ENCODE measurements around the gene FOLR3. TPM values are rescaled to one million over a fixed set of nuclear protein-coding genes. Genes with fewer than 3 reads are reported as not detected.
A peak's percentile ranks its signal among the peaks of the same experiment; 100 is the strongest.

The FOLR3 gene
- total and polyA plus RNA-seq, 12 donors, result 0.13 to 0.96 (median 0.91) TPM; not detected in 8

DNA sequence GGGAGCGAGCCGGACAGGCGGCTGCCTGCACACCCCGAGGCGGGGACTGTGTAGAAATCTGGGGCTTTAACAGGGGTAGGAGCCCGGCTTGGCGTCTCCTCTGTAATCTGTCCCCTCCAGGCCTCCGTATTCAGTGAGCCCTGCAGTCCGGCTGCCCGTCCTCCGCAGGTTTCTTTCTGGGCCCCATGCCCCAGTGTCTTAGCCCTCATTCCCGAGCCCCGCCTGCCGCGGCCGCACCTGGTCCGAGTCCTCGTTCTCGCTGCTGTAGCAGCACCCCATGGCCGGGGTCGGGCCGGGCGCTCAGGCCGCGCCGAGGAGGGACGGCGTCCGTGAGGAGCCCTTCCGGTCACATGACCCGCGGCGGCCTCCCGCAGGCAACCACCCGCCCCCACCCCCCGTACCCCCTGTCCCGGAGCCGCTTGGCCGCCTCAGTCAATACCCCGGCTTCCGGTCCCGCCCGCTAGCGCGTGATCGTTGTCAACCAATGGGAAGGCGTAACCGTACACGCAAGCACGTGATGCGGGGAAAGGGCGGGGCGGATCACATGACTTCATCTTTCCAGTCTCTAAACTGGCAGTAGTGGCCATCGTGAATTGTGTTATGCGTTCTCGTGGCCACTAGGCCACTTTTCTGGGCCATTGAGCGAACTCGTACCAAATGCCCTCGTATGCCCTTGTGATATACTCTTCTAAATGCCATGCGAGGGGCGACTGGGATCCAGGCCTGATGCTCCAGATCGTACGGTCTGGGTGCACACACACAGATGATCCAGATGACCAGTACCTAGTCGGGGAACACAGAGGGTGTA, 32.4 kb upstream of the FOLR3 start, which contains the start of gene LAMTOR1:
Gene LAMTOR1 (minus strand): TSS at position 352 of the 808 bp plus-strand sequence. CDS start 73 bp downstream, at position 279.
- TF ChIP-seq, protein P1, sequence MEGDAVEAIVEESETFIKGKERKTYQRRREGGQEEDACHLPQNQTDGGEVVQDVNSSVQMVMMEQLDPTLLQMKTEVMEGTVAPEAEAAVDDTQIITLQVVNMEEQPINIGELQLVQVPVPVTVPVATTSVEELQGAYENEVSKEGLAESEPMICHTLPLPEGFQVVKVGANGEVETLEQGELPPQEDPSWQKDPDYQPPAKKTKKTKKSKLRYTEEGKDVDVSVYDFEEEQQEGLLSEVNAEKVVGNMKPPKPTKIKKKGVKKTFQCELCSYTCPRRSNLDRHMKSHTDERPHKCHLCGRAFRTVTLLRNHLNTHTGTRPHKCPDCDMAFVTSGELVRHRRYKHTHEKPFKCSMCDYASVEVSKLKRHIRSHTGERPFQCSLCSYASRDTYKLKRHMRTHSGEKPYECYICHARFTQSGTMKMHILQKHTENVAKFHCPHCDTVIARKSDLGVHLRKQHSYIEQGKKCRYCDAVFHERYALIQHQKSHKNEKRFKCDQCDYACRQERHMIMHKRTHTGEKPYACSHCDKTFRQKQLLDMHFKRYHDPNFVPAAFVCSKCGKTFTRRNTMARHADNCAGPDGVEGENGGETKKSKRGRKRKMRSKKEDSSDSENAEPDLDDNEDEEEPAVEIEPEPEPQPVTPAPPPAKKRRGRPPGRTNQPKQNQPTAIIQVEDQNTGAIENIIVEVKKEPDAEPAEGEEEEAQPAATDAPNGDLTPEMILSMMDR (IDR thresholded peaks at IDR 0.05), result peak; percentile 19 to 80 (median 58)
- TF ChIP-seq POLR2A (IDR thresholded peaks at IDR 0.05), result peak; percentile 65 to 78
- intact Hi-C loops (cut with DNase I), result loop anchor here in 1 of 2 donors (10.0 kb wide), 1 partner anchor 332 kb away; the partner anchor contains the start of gene CLPB
- WGBS, 4 donors, result 3 to 13% (median 4%) methylated on average over 12 to 64 of the region's 64 CpGs

DNA sequence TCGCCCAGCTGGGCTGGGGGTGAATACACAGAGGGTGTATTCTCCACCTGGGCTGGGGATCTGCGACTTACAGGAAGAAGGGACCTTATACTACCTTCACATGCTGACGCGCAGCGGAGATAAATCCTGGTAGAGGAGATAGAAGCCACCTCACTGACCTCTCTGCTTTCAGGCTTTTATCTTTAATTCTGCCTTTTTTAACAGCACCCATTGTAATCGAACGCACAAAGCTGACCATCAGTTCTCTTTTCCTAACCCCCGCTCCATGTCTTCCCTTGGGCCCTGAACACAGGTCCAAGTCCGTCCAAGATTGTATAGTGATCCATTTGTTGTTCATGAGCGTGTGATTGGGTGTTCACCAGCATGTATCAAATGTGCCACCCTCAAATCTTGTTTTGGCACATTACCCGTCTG, 31.8 kb upstream of the FOLR3 start:
- H3K9me3 ChIP-seq (replicated peaks in 1 of 3), result no peaks in the 10 kb centered on the region
- peak overlapping the region in 4 of 5 donors; percentile 71 to 95 (median 86) for H3K27ac ChIP-seq
- no peak for DNase-seq
- no peak for TF ChIP-seq POLR2A (IDR thresholded peaks at IDR 0.05)
- TF ChIP-seq, protein P1 (IDR thresholded peaks at IDR 0.05), result peak in 1 of 6 experiments; percentile 35
- peaks cover 35 to 41% of the 10 kb centered on the region in 2 donors for H3K4me1 ChIP-seq (replicated peaks in 1 of 2)
- WGBS, 4 donors, result 78 to 85% (median 81%) methylated on average over 11 of the region's 11 CpGs
- no peaks in the 10 kb centered on the region for H3K27me3 ChIP-seq
- H3K36me3 ChIP-seq (replicated peaks in 1 of 2), result peaks cover 0 to 6% of the 10 kb centered on the region in 2 donors
- intact Hi-C loops (cut with DNase I), result loop anchor here in 1 of 2 donors (10.0 kb wide), 1 partner anchor 331 kb away; the partner anchor contains the start of gene CLPB
- peak overlapping the region in 2 of 4 donors; percentile 91 for H3K4me3 ChIP-seq

More for the DNA sequence above, 32.4 kb upstream of the FOLR3 start, which contains the start of gene LAMTOR1:
- H3K4me3 ChIP-seq, result peak within 1 kb of the TSS; percentile 58 to 91 (median 82)
- H3K27me3 ChIP-seq, result no peaks in the 10 kb centered on the region
- H3K36me3 ChIP-seq (replicated peaks in 1 of 2), result peaks cover 0 to 12% of the 10 kb centered on the region in 2 donors
- peak within 1 kb of the TSS in 4 of 5 donors; percentile 83 to 95 (median 92) for H3K27ac ChIP-seq
- H3K9me3 ChIP-seq (replicated peaks in 1 of 3), result no peaks in the 10 kb centered on the region
- peaks cover 35 to 41% of the 10 kb centered on the region in 2 donors for H3K4me1 ChIP-seq (replicated peaks in 1 of 2)
- DNase-seq, result peak; percentile 99 to 100 (median 100)

DNA sequence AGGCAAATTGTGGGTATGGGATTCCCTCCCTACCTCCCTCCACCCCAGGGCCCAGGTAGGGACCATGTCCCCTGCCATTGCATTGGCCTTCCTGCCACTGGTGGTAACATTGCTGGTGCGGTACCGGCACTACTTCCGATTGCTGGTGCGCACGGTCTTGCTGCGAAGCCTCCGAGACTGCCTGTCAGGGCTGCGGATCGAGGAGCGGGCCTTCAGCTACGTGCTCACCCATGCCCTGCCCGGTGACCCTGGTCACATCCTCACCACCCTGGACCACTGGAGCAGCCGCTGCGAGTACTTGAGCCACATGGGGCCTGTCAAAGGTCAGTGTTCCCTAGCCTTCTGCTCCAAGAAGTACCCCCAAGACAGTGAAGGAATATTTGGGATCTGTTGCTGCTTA, 29.6 kb upstream of the FOLR3 start, which contains the start of gene TOMT:
Gene TOMT (plus strand): TSS at position 37 of the 400 bp plus-strand sequence. CDS start 28 bp downstream, at position 65.
- TF ChIP-seq, protein P1 (IDR thresholded peaks at IDR 0.05), result no peak
- TF ChIP-seq POLR2A (IDR thresholded peaks at IDR 0.05), result no peak
- Histone ChIP-seq H3K27ac (no peak within 1 kb of the TSS), H3K4me1 (replicated peaks in 1 of 2) (peaks cover 22 to 23% of the 10 kb centered on the region in 2 donors), H3K9me3 (replicated peaks in 1 of 3) (no peaks in the 10 kb centered on the region), H3K4me3 (no peak within 1 kb of the TSS), H3K27me3 (no peaks in the 10 kb centered on the region), H3K36me3 (replicated peaks in 1 of 2) (no peaks in the 10 kb centered on the region)
- intact Hi-C loops (cut with DNase I), result loop anchor here in 1 of 2 donors (10.0 kb wide), 1 partner anchor 329 kb away; the partner anchor contains the start of gene CLPB
- DNase-seq, result no peak
- WGBS, 4 donors, result 94 to 98% (median 94%) methylated on average over 7 to 14 of the region's 14 CpGs

All from adrenal gland (tissue), 12 donors.